ENCODE results near the gene IFNGR1.

DNA sequence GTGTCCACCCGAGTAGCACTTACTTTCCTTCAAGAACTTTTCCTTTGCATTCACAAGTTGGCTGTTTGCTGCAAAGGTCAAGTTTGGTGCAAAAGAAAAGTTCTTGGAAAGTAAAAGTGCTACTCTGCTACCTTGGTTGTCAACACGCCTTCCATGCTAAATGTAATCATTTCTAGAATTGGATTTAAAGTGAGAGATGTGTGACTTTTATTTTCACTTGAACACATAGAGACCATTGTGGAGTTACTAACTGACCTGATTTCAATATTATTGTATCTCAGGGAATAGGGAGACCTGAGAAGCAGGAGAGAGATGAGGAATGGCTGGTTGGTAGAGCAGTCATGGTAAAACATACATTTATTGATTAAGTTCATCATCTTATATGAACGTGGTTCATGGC, 49.7 kb upstream of the IFNGR1 start:
- TF ChIP-seq, protein P1, sequence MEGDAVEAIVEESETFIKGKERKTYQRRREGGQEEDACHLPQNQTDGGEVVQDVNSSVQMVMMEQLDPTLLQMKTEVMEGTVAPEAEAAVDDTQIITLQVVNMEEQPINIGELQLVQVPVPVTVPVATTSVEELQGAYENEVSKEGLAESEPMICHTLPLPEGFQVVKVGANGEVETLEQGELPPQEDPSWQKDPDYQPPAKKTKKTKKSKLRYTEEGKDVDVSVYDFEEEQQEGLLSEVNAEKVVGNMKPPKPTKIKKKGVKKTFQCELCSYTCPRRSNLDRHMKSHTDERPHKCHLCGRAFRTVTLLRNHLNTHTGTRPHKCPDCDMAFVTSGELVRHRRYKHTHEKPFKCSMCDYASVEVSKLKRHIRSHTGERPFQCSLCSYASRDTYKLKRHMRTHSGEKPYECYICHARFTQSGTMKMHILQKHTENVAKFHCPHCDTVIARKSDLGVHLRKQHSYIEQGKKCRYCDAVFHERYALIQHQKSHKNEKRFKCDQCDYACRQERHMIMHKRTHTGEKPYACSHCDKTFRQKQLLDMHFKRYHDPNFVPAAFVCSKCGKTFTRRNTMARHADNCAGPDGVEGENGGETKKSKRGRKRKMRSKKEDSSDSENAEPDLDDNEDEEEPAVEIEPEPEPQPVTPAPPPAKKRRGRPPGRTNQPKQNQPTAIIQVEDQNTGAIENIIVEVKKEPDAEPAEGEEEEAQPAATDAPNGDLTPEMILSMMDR (IDR thresholded peaks at IDR 0.05): no peak
- no peak for TF ChIP-seq POLR2A (IDR thresholded peaks at IDR 0.05)
